SK-N-SH (cell line): ENCODE measurements around the gene TUBA4A. TPM values are rescaled to one million over a fixed set of nuclear protein-coding genes. Genes with fewer than 3 reads are reported as not detected.

Experiments
- CTCF ChIA-PET: fragments of 300-600, 350-600 bp; formaldehyde crosslinking; extraction: SDS; loops from one replicate; lab custom pipeline; 2021; lab: Yijun Ruan, JAX
- POLR2A ChIA-PET: fragments of 350-600 bp; sonication (Branson Sonifier 250); formaldehyde crosslinking; extraction: SDS; loops from one replicate; lab custom pipeline; 2020; ENCODE audit warnings: antibody characterized with exemption, inconsistent platforms; lab: Yijun Ruan, JAX
- DNase-seq: peaks from one replicate; pipeline ENCODE4 v3.0.0; 2012
- H2AFZ ChIP-seq: fragments of 200-600 bp; sonication (generic); 2 replicates; pipeline ENCODE4 v1.8.1; 2016; ENCODE audit warnings: antibody characterized with exemption, mild to moderate bottlenecking, low read depth
- H3F3A ChIP-seq: fragments of 200-600 bp; sonication (generic); replicated peaks from 2 replicates; pipeline ENCODE3; 2016; ENCODE audit warnings: antibody characterized with exemption, mild to moderate bottlenecking; ENCODE audit not compliant: insufficient read depth
- H3K27ac ChIP-seq, 2 experiments: fragments of 200-500 bp in 1 of 2; fragments of 200-600 bp in 1 of 2; sonication (Bioruptor generic) in 1 of 2; sonication (generic), shearing (Covaris generic) in 1 of 2; 2 replicates each; pipeline versions ENCODE4 v1.5.1 to v1.6.1; 2014 to 2016; ENCODE audit warnings: low read depth in 2 of 2, inconsistent platforms in 1 of 2, low read length in 1 of 2, mild to moderate bottlenecking in 1 of 2, mixed read lengths in 1 of 2
- H3K27me3 ChIP-seq: fragments of 200-600 bp; sonication (generic), shearing (Covaris generic); 2 replicates; pipeline ENCODE4 v1.6.1; 2016; ENCODE audit warnings: mixed run types; ENCODE audit not compliant: insufficient read depth
- H3K36me3 ChIP-seq, 2 experiments: fragments of 200-500 bp in 1 of 2; fragments of 200-600 bp in 1 of 2; sonication (Bioruptor generic) in 1 of 2; sonication (generic) in 1 of 2; replicated peaks in 1 of 2; 2 replicates each; pipeline versions ENCODE3 to v1.5.1; 2014 to 2016; ENCODE audit warnings: low read length in 1 of 2, mild to moderate bottlenecking in 1 of 2; ENCODE audit not compliant: insufficient read depth in 2 of 2, control insufficient read depth in 1 of 2
- H3K4me1 ChIP-seq, 2 experiments: fragments of 200-500 bp in 1 of 2; fragments of 200-600 bp in 1 of 2; sonication (Bioruptor generic) in 1 of 2; sonication (generic), shearing (Covaris generic) in 1 of 2; 2 replicates each; pipeline versions ENCODE4 v1.5.1 to v1.6.1; 2014 to 2016; ENCODE audit warnings: low read depth in 1 of 2, low read length in 1 of 2, mixed run types in 1 of 2; ENCODE audit not compliant: insufficient read depth in 2 of 2, control insufficient read depth in 1 of 2
- H3K4me2 ChIP-seq: fragments of 200-600 bp; sonication (generic), shearing (Covaris generic); 2 replicates; pipeline ENCODE4 v1.6.1; 2017; ENCODE audit warnings: mixed run types
- H3K4me3 ChIP-seq, 2 experiments: fragments of 200-500 bp in 1 of 2; fragments of 200-600 bp in 1 of 2; sonication (Bioruptor generic) in 1 of 2; sonication (generic), shearing (Covaris generic) in 1 of 2; 2 replicates each; pipeline versions ENCODE4 v1.5.1 to v1.8.1; 2014 to 2016; ENCODE audit warnings: low read depth in 2 of 2, inconsistent platforms in 1 of 2, low read length in 1 of 2, mild to moderate bottlenecking in 1 of 2, mixed read lengths in 1 of 2, moderate library complexity in 1 of 2
- H3K79me2 ChIP-seq: fragments of 200-600 bp; sonication (generic); 2 replicates; pipeline ENCODE4 v1.8.1; 2017; ENCODE audit warnings: mild to moderate bottlenecking; ENCODE audit not compliant: insufficient read depth
- H3K9ac ChIP-seq: fragments of 200-600 bp; sonication (generic); 2 replicates; pipeline ENCODE4 v1.6.1; 2017; ENCODE audit warnings: mixed run types
- H3K9me2 ChIP-seq: fragments of 200-600 bp; sonication (generic); 2 replicates; pipeline ENCODE4 v1.6.1; 2017; ENCODE audit warnings: mixed run types
- H3K9me3 ChIP-seq: fragments of 200-600 bp; sonication (generic); 2 replicates; pipeline ENCODE4 v1.6.1; 2017; ENCODE audit warnings: mixed run types, mild to moderate bottlenecking, moderate library complexity
- H4K20me1 ChIP-seq: fragments of 200-600 bp; sonication (generic); 2 replicates; pipeline ENCODE4 v1.6.1; 2017; ENCODE audit warnings: mild to moderate bottlenecking, mixed run types; ENCODE audit not compliant: insufficient read depth
- CTCF ChIP-seq: fragments of 200-600 bp; sonication (generic); IDR thresholded peaks from 2 replicates; pipeline ENCODE4 v1.6.1; 2017; ENCODE audit warnings: antibody characterized with exemption, mild to moderate bottlenecking, moderate library complexity
- ELF1 ChIP-seq: IDR thresholded peaks from 2 replicates; pipeline ENCODE4 v1.4.0; 2012
- FOSL2 ChIP-seq: IDR thresholded peaks from 2 replicates; pipeline ENCODE4 v1.4.0; 2012; ENCODE audit warnings: low read depth, mild to moderate bottlenecking, moderate library complexity, borderline replicate concordance
- FOXM1 ChIP-seq: IDR thresholded peaks from 2 replicates; pipeline ENCODE4 v1.4.0; 2012; ENCODE audit warnings: low read depth, mild to moderate bottlenecking
- GABPA ChIP-seq: IDR thresholded peaks from 2 replicates; pipeline ENCODE4 v1.4.0; 2012; ENCODE audit warnings: low read depth, mild to moderate bottlenecking
- IRF3 ChIP-seq: fragments of 150-350 bp; IDR thresholded peaks from 2 replicates; pipeline ENCODE4 v1.6.1; 2016; ENCODE audit warnings: mild to moderate bottlenecking, low read depth, low read length
- JUND ChIP-seq: IDR thresholded peaks from 2 replicates; pipeline ENCODE4 v1.4.0; 2012
- MXI1 ChIP-seq: IDR thresholded peaks from 2 replicates; pipeline ENCODE4 v1.6.1; 2012; ENCODE audit warnings: mild to moderate bottlenecking, low read depth, low read length, improper control_type of control experiment
- NFIC ChIP-seq: IDR thresholded peaks from 2 replicates; pipeline ENCODE4 v1.4.0; 2012; ENCODE audit warnings: borderline replicate concordance
- NRF1 ChIP-seq: IDR thresholded peaks from 2 replicates; pipeline ENCODE4 v1.6.1; 2012; ENCODE audit warnings: low read depth, mild to moderate bottlenecking, low read length
- RAD21 ChIP-seq: IDR thresholded peaks from 2 replicates; pipeline ENCODE4 v1.6.1; 2012; ENCODE audit warnings: mild to moderate bottlenecking, low read length
- SIN3A ChIP-seq: IDR thresholded peaks from 2 replicates; pipeline ENCODE4 v1.6.1; 2012; ENCODE audit warnings: low read depth, mild to moderate bottlenecking, low read length, moderate library complexity, borderline replicate concordance
- TAF1 ChIP-seq: IDR thresholded peaks from 2 replicates; pipeline ENCODE4 v1.6.1; 2012; ENCODE audit warnings: low read depth, mild to moderate bottlenecking, low read length, moderate library complexity, borderline replicate concordance
- USF1 ChIP-seq: IDR thresholded peaks from 2 replicates; pipeline ENCODE4 v1.4.0; 2012; ENCODE audit warnings: low read depth, borderline replicate concordance
- WGBS: methylation state at CpG from one replicate; pipeline ENCODE4 v1.1.6; 2017; ENCODE audit warnings: low lambda C conversion rate; 5-methylcytosine and 5-hydroxymethylcytosine counted together
- polyA plus RNA-seq, 3 experiments: library from polyadenylated mRNA; depleted of rRNA; stranded (reverse); fragments of >200 nt; gene quantifications; 2 replicates each; pipeline ENCODE4 v1.2.3, GENCODE V29; 2012
- TF ChIP-seq, protein P1 (sequence below): IDR thresholded peaks from 2 replicates; pipeline ENCODE4; 2012

TUBA4A gene
- polyA plus RNA-seq, 1 of the 3 experiments (the other 2 are of a cell fraction), result 6.2 TPM

- Histone ChIP-seq H3K4me3 (no peak overlapping the region), H3K4me2 (no peak overlapping the region), H3K9me3 (no peaks in the 10 kb centered on the region), H3F3A (peaks cover 15% of the 10 kb centered on the region), H3K27me3 (no peaks in the 10 kb centered on the region), H3K36me3 (peaks cover 18 to 58% of the 10 kb centered on the region in 2 experiments), H2AFZ (no peak overlapping the region), H4K20me1 (no peaks in the 10 kb centered on the region), H3K27ac (no peak overlapping the region), H3K79me2 (no peaks in the 10 kb centered on the region), H3K9ac (no peak overlapping the region), H3K4me1 (peaks cover 0 to 19% of the 10 kb centered on the region in 2 experiments; a peak in 1 of 4 replicates), H3K9me2 (no peaks in the 10 kb centered on the region)
- no peak for DNase-seq
- WGBS, result 97% methylated on average over 10 of the region's 10 CpGs
- ChIA-PET POLR2A (interaction anchor here (0.8 kb wide), 1 partner anchor 13 kb away, joined by 3 read pairs; no protein-coding TSS in a partner anchor), CTCF (interaction anchor here (1.5 to 3.4 kb wide), 4 partner anchors 13 to 81 kb away, joined by 3 to 22 read pairs (median 10); partner anchors contain the start of gene NHEJ1)
- TF ChIP-seq RAD21 (no peak), TAF1 (no peak), FOXM1 (no peak), JUND (no peak), IRF3 (no peak), CTCF (no peak), USF1 (no peak), NRF1 (no peak), ELF1 (no peak), MXI1 (no peak), SIN3A (no peak), GABPA (no peak), NFIC (no peak), FOSL2 (no peak)
- TF ChIP-seq, protein P1, sequence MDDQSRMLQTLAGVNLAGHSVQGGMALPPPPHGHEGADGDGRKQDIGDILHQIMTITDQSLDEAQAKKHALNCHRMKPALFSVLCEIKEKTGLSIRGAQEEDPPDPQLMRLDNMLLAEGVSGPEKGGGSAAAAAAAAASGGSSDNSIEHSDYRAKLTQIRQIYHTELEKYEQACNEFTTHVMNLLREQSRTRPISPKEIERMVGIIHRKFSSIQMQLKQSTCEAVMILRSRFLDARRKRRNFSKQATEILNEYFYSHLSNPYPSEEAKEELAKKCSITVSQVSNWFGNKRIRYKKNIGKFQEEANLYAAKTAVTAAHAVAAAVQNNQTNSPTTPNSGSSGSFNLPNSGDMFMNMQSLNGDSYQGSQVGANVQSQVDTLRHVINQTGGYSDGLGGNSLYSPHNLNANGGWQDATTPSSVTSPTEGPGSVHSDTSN, result no peak
These were observed 40.1 kb downstream of the TUBA4A start for GRCh38 chr2:219213486-219214071.
